Endothelial cell of umbilical vein (primary cell): ENCODE data around the gene AMIGO1. TPM values are rescaled to one million over a fixed set of nuclear protein-coding genes. Genes with fewer than 3 reads are reported as not detected.

ENCODE experiments used
- BruUV-seq: library from RNA; stranded (reverse); fragments of 400-500 nt; replicated peaks from 2 replicates; lab custom pipeline; 2021; lab: Mats Ljungman, UMichigan
- CTCF ChIA-PET: fragments of 300-600, 350-600 bp; sonication (Branson Sonifier 250); formaldehyde crosslinking; loops from one replicate; lab custom pipeline; 2021; ENCODE audit warnings: antibody characterized with exemption, inconsistent platforms; lab: Charles Lee
- POLR2A ChIA-PET: fragments of 300-600, 350-600 bp; sonication (Branson Sonifier 250); formaldehyde crosslinking; loops from one replicate; lab custom pipeline; 2021; ENCODE audit warnings: antibody characterized with exemption, inconsistent platforms; lab: Charles Lee
- DNase-seq: peaks from one replicate; pipeline ENCODE4 v3.0.0-alpha.2; 2011; ENCODE audit warnings: low read depth, low spot score
- FAIRE-seq: peaks from 2 replicates; lab custom pipeline; 2011; peaks lifted over from hg19 to GRCh38; lab: Jason Lieb, UNC
- H2AFZ ChIP-seq: 2 replicates; pipeline ENCODE4 v1.6.0; 2012; ENCODE audit warnings: low read depth, low read length, control low read depth, inconsistent platforms
- H3K27ac ChIP-seq: 2 replicates; pipeline ENCODE4 v1.5.1; 2011; ENCODE audit warnings: low read depth, mild to moderate bottlenecking, control low read depth, low read length, moderate library complexity; ENCODE audit not compliant: insufficient read depth
- H3K27me3 ChIP-seq, 2 experiments: 2 replicates each; pipeline versions ENCODE4 v1.6.0 to v1.6.1; 2011; ENCODE audit warnings: low read length in 2 of 2, mixed read lengths in 1 of 2; ENCODE audit not compliant: control insufficient read depth in 2 of 2, insufficient read depth in 2 of 2
- H3K36me3 ChIP-seq, 2 experiments: 2 replicates in 1 of 2; 3 replicates in 1 of 2; pipeline ENCODE4 v1.5.1; 2011; ENCODE audit warnings: low read length in 2 of 2, mild to moderate bottlenecking in 1 of 2, moderate library complexity in 1 of 2; ENCODE audit not compliant: control insufficient read depth in 2 of 2, insufficient read depth in 2 of 2; ENCODE audit errors: extremely low read depth in 1 of 2
- H3K4me1 ChIP-seq: 3 replicates; pipeline ENCODE4 v1.5.1; 2011; ENCODE audit warnings: mild to moderate bottlenecking, low read length; ENCODE audit not compliant: control insufficient read depth, insufficient read depth; ENCODE audit errors: extremely low read depth
- H3K4me2 ChIP-seq: 2 replicates; pipeline ENCODE4 v1.6.1; 2011; ENCODE audit warnings: low read length, control low read depth, mixed read lengths; ENCODE audit not compliant: insufficient read depth
- H3K4me3 ChIP-seq, 3 experiments: fragments of 200-600 bp in 1 of 3; sonication (generic), shearing (Covaris generic) in 1 of 3; replicated peaks in 1 of 3; 2 replicates each; pipeline ENCODE4 v1.5.1; 2011 to 2016; ENCODE audit warnings: control low read depth in 3 of 3, low read length in 3 of 3, mild to moderate bottlenecking in 2 of 3, inconsistent platforms in 1 of 3, low read depth in 1 of 3, moderate library complexity in 1 of 3; ENCODE audit not compliant: insufficient read depth in 1 of 3
- H3K79me2 ChIP-seq: 2 replicates; pipeline ENCODE4 v1.6.0; 2012; ENCODE audit warnings: low read length, inconsistent platforms; ENCODE audit not compliant: control insufficient read depth, insufficient read depth
- H3K9ac ChIP-seq: replicated peaks from 2 replicates; pipeline ENCODE3; 2011; ENCODE audit warnings: low read length, control low read depth; ENCODE audit not compliant: insufficient read depth; ENCODE audit errors: extremely low read depth
- H3K9me1 ChIP-seq: replicated peaks from 3 replicates; pipeline ENCODE4 v1.6.0; 2011; ENCODE audit warnings: mild to moderate bottlenecking, low read length; ENCODE audit not compliant: control insufficient read depth, insufficient read depth; ENCODE audit errors: extremely low read depth
- H3K9me3 ChIP-seq: replicated peaks from 2 replicates; pipeline ENCODE4 v1.5.1; 2012; ENCODE audit warnings: low read length, inconsistent platforms; ENCODE audit not compliant: control insufficient read depth, insufficient read depth
- H4K20me1 ChIP-seq: replicated peaks from 2 replicates; pipeline ENCODE3; 2011; ENCODE audit warnings: mild to moderate bottlenecking, low read length; ENCODE audit not compliant: control insufficient read depth, insufficient read depth; ENCODE audit errors: extremely low read depth
- CTCF ChIP-seq, 2 donors: IDR thresholded peaks; 1 replicate in 1 of 2; 2 replicates in 1 of 2; pipeline ENCODE4 v1.5.1; 2011; ENCODE audit warnings: low read length in 2 of 2, mild to moderate bottlenecking in 2 of 2, moderate library complexity in 2 of 2, control low read depth in 1 of 2, inconsistent platforms in 1 of 2, low read depth in 1 of 2; ENCODE audit not compliant: insufficient read depth in 1 of 2; ENCODE audit errors: extremely low read depth in 1 of 2
- EZH2 ChIP-seq: IDR thresholded peaks from 2 replicates; pipeline ENCODE4 v1.6.1; 2012; ENCODE audit warnings: borderline replicate concordance, low read depth, mild to moderate bottlenecking, moderate library complexity, low read length, inconsistent platforms; ENCODE audit not compliant: severe bottlenecking
- FOS ChIP-seq: IDR thresholded peaks from 2 replicates; pipeline ENCODE4 v1.6.1; 2011; ENCODE audit warnings: mild to moderate bottlenecking, low read length, moderate library complexity, borderline replicate concordance; ENCODE audit not compliant: insufficient read depth
- GATA2 ChIP-seq: IDR thresholded peaks from 2 replicates; pipeline ENCODE4 v1.7.0; 2011; ENCODE audit warnings: low read depth, mild to moderate bottlenecking, moderate library complexity, mixed read lengths, low read length; ENCODE audit not compliant: insufficient read length, insufficient read depth
- JUN ChIP-seq: IDR thresholded peaks from 2 replicates; pipeline ENCODE4 v1.6.1; 2011; ENCODE audit warnings: borderline replicate concordance, low read depth; ENCODE audit not compliant: insufficient read length, insufficient read depth
- MAX ChIP-seq: IDR thresholded peaks from 2 replicates; pipeline ENCODE4 v1.6.1; 2011; ENCODE audit not compliant: insufficient read depth, insufficient read length
- MYC ChIP-seq: IDR thresholded peaks from one replicate; pipeline ENCODE4 v1.6.1; 2011; ENCODE audit warnings: mild to moderate bottlenecking, low read depth, low read length
- POLR2A ChIP-seq: IDR thresholded peaks from 2 replicates; pipeline ENCODE4 v1.6.1; 2012; ENCODE audit warnings: low read depth, mild to moderate bottlenecking, control low read depth, low read length
- POLR2AphosphoS5 ChIP-seq: IDR thresholded peaks from 2 replicates; pipeline ENCODE4 v1.6.1; 2012; ENCODE audit warnings: low read depth, mild to moderate bottlenecking, control low read depth, low read length, moderate library complexity; ENCODE audit not compliant: insufficient read depth
- dilution Hi-C: fragments of 300-500 bp; cut with MboI; formaldehyde crosslinking; loops from one replicate; pipeline ENCODE4 v1.15.0; 2019; ENCODE audit warnings: low sequenced_read_pairs; ENCODE audit not compliant: extremely low pct_ligation_motif_present
- intact Hi-C: fragments of 100-400 bp; cut with micrococcal nuclease; formaldehyde crosslinking; loops from one replicate; pipeline ENCODE4 v1.10.0; 2022
- polyA plus RNA-seq, 4 experiments: library from polyadenylated mRNA; depleted of rRNA in 3 of 4; stranded (reverse) in 3 of 4; unstranded in 1 of 4; fragments of >200 nt; gene quantifications; 2 replicates each; pipeline versions ENCODE4 v1.2.1 to v1.2.3, GENCODE V29; 2011 to 2012; ENCODE audit warnings: missing spikeins in 1 of 4
- total RNA-seq: library from RNA; stranded (reverse); gene quantifications from 2 replicates; pipeline ENCODE4 v1.2.3, GENCODE V29; 2021

The AMIGO1 gene
- total and polyA plus RNA-seq, 2 donors (not counting 3 experiments of a cell fraction or from before 2014, with no cell fraction given): 0.80 to 0.88 TPM

GRCh38 chr1:109538827-109539555 lies 29.5 kb upstream of the AMIGO1 start:
- Histone ChIP-seq H3K4me1 (no peaks in the 10 kb centered on the region), H3K4me3 (no peak overlapping the region), H3K9me3 (no peaks in the 10 kb centered on the region), H3K27ac (no peak overlapping the region), H3K9me1 (no peaks in the 10 kb centered on the region), H3K4me2 (no peak overlapping the region), H3K79me2 (no peaks in the 10 kb centered on the region), H3K36me3 (no peaks in the 10 kb centered on the region), H2AFZ (no peak overlapping the region), H3K27me3 (no peaks in the 10 kb centered on the region), H3K9ac (no peak overlapping the region), H4K20me1 (no peaks in the 10 kb centered on the region)
- intact Hi-C loops: no loop called here
- dilution Hi-C loops: no loop called here
- ChIA-PET CTCF (interaction anchor here (0.9 to 18.7 kb wide), 5 partner anchors 9 to 102 kb away, joined by 3 to 955 read pairs (median 5); partner anchors contain the start of genes AMIGO1 and CYB561D1), POLR2A (no interaction called here)
- TF ChIP-seq MYC (no peak), JUN (no peak), POLR2AphosphoS5 (no peak)
- FAIRE-seq (no peak), DNase-seq (no peak)
- no TSS peak for BruUV-seq

- no peak overlapping the region for H3K4me2 ChIP-seq
- H3K9me3 ChIP-seq: no peaks in the 10 kb centered on the region
- no peak for TF ChIP-seq CTCF (IDR thresholded peaks at IDR 0.05; ENCODE audit: extremely low read depth in 1 of 2, insufficient read depth in 1 of 2, low read depth in 1 of 2, low read length in 2 of 2)
- TF ChIP-seq MYC: no peak
- no peak for TF ChIP-seq POLR2AphosphoS5
- TF ChIP-seq POLR2A: no peak
- no peak for TF ChIP-seq JUN
- no peak for TF ChIP-seq FOS
- TF ChIP-seq EZH2: no peak
- no peak for TF ChIP-seq GATA2
- TF ChIP-seq MAX: no peak
- POLR2A ChIA-PET: no interaction called here
- no peak overlapping the region for H3K9ac ChIP-seq
- H3K27ac ChIP-seq: no peak overlapping the region
- no peak for FAIRE-seq
- dilution Hi-C loops: no loop called here
- BruUV-seq: no TSS peak
- H3K79me2 ChIP-seq: no peaks in the 10 kb centered on the region
- DNase-seq: no peak
- H3K9me1 ChIP-seq: no peaks in the 10 kb centered on the region
- intact Hi-C loops: no loop called here
- no peaks in the 10 kb centered on the region for H3K36me3 ChIP-seq
- CTCF ChIA-PET: interaction anchor here (0.9 to 18.7 kb wide), 5 partner anchors 8 to 103 kb away, joined by 3 to 955 read pairs (median 6); partner anchors contain the start of genes AMIGO1 and CYB561D1
- H4K20me1 ChIP-seq: no peaks in the 10 kb centered on the region
- peaks cover under 1% of the 10 kb centered on the region for H3K4me1 ChIP-seq
- H2AFZ ChIP-seq: no peak overlapping the region
- H3K4me3 ChIP-seq: no peak overlapping the region
- H3K27me3 ChIP-seq: no peaks in the 10 kb centered on the region
Measured at GRCh38 chr1:109537450-109538178, 28.1 kb upstream of the AMIGO1 start.
